ENCODE results near the gene CD320. TPM values are rescaled to one million over a fixed set of nuclear protein-coding genes. Genes with fewer than 3 reads are reported as not detected.

Gene CD320
- total RNA-seq, 1 donor from 2014 or later = 42.0 TPM

GRCh38 chr19:8325454-8325853 lies 17.3 kb upstream of the CD320 start:
- DNase-seq (ENCODE audit: low spot score in 2 of 2, unreplicated experiment in 2 of 2) = no peak
- peaks cover 27% of the 10 kb centered on the region for H3K27me3 Mint-ChIP-seq (ENCODE audit: low read depth)
- H3K4me1 Mint-ChIP-seq = peaks cover 20% of the 10 kb centered on the region
- no peak overlapping the region for H3K4me3 Mint-ChIP-seq
- H3K27ac Mint-ChIP-seq = no peak overlapping the region
- peaks cover 5% of the 10 kb centered on the region for H3K9me3 Mint-ChIP-seq
- TF ChIP-seq CTCF (IDR thresholded peaks at IDR 0.05; ENCODE audit: unreplicated experiment) = no peak
- H3K36me3 Mint-ChIP-seq = no peaks in the 10 kb centered on the region

- no peak for DNase-seq (ENCODE audit: low spot score in 2 of 2, unreplicated experiment in 2 of 2)
- no peak for TF ChIP-seq CTCF (IDR thresholded peaks at IDR 0.05; ENCODE audit: unreplicated experiment)
- Mint-ChIP-seq H3K9me3 (peaks cover 5% of the 10 kb centered on the region), H3K4me1 (peaks cover 27% of the 10 kb centered on the region), H3K27me3 (ENCODE audit: low read depth) (peaks cover 17% of the 10 kb centered on the region), H3K4me3 (no peak overlapping the region), H3K36me3 (no peaks in the 10 kb centered on the region), H3K27ac (no peak overlapping the region)
Measured at GRCh38 chr19:8324186-8325050, 16.3 kb upstream of the CD320 start.

GRCh38 chr19:8323781-8324185 lies 15.6 kb upstream of the CD320 start:
- peaks cover 17% of the 10 kb centered on the region for H3K27me3 Mint-ChIP-seq (ENCODE audit: low read depth)
- H3K4me1 Mint-ChIP-seq = peaks cover 27% of the 10 kb centered on the region
- H3K9me3 Mint-ChIP-seq = peaks cover 5% of the 10 kb centered on the region
- no peak overlapping the region for H3K4me3 Mint-ChIP-seq
- no peaks in the 10 kb centered on the region for H3K36me3 Mint-ChIP-seq
- DNase-seq (ENCODE audit: low spot score in 2 of 2, unreplicated experiment in 2 of 2) = no peak
- no peak for TF ChIP-seq CTCF (IDR thresholded peaks at IDR 0.05; ENCODE audit: unreplicated experiment)
- H3K27ac Mint-ChIP-seq = no peak overlapping the region

- TF ChIP-seq CTCF (IDR thresholded peaks at IDR 0.05; ENCODE audit: unreplicated experiment) = no peak
- Mint-ChIP-seq H3K4me3 (peak overlapping the region; percentile 95), H3K27ac (no peak overlapping the region), H3K36me3 (no peaks in the 10 kb centered on the region), H3K9me3 (peaks cover 5% of the 10 kb centered on the region), H3K27me3 (ENCODE audit: low read depth) (peaks cover 7% of the 10 kb centered on the region), H3K4me1 (peaks cover 27% of the 10 kb centered on the region)
- DNase-seq (ENCODE audit: low spot score in 2 of 2, unreplicated experiment in 2 of 2) = no peak
Measured at GRCh38 chr19:8322638-8322997, 14.5 kb upstream of the CD320 start.

GRCh38 chr19:8321986-8322637 lies 14.0 kb upstream of the CD320 start:
- H3K4me1 Mint-ChIP-seq = peaks cover 27% of the 10 kb centered on the region
- H3K27ac Mint-ChIP-seq = peak overlapping the region; percentile 98
- DNase-seq (ENCODE audit: low spot score in 2 of 2, unreplicated experiment in 2 of 2) = no peak
- no peak for TF ChIP-seq CTCF (IDR thresholded peaks at IDR 0.05; ENCODE audit: unreplicated experiment)
- no peaks in the 10 kb centered on the region for H3K36me3 Mint-ChIP-seq
- H3K27me3 Mint-ChIP-seq (ENCODE audit: low read depth) = peaks cover 5% of the 10 kb centered on the region
- peak overlapping the region; percentile 95 for H3K4me3 Mint-ChIP-seq
- peaks cover 5% of the 10 kb centered on the region for H3K9me3 Mint-ChIP-seq
